HCT116 (cell line): ENCODE results near the gene IGSF3. TPM values are rescaled to one million over a fixed set of nuclear protein-coding genes. Genes with fewer than 3 reads are reported as not detected.

Experiments used
- ATAC-seq: fragments of 200-7000 bp; cut with Tn5 transposase; 2 replicates; pipeline ENCODE4 v1.9.1; 2020; ENCODE audit warnings: mild to moderate bottlenecking, moderate library complexity
- BruUV-seq: library from RNA; stranded (reverse); fragments of 400-500 nt; replicated peaks from 2 replicates; lab custom pipeline; 2021; lab: Mats Ljungman, UMichigan
- CTCF ChIA-PET: fragments of 300-600 bp; sonication (Branson Sonifier 250); formaldehyde crosslinking; loops from one replicate; lab custom pipeline; 2021; ENCODE audit warnings: antibody characterized with exemption; lab: Charles Lee
- POLR2A ChIA-PET: fragments of 300-600, 350-600 bp; sonication (Branson Sonifier 250); formaldehyde crosslinking; loops from one replicate; lab custom pipeline; 2021; ENCODE audit warnings: antibody characterized with exemption; lab: Charles Lee
- RAD21 ChIA-PET, 2 experiments: fragments of 300-600 bp; sonication (Branson Sonifier 250); formaldehyde crosslinking; loops; one replicate each; lab custom pipeline; 2023; ENCODE audit warnings: low total read pairs in 2 of 2; ENCODE audit not compliant: uncharacterized antibody in 2 of 2, unreplicated experiment in 2 of 2, low non-redundant PET in 1 of 2; lab: Charles Lee
- DNase-seq: peaks from one replicate; pipeline ENCODE4 v3.0.0-alpha.2; 2010; ENCODE audit warnings: low read depth, low spot score
- H2AFZ ChIP-seq: fragments of 200-600 bp; shearing (Covaris generic), sonication (generic); 2 replicates; pipeline ENCODE4 v1.6.1; 2017; ENCODE audit warnings: low read depth, mixed run types, mixed read lengths, antibody characterized with exemption, low read length; ENCODE audit not compliant: poor library complexity, severe bottlenecking
- H3K27ac ChIP-seq: 2 replicates; pipeline ENCODE4 v1.5.1; 2012; ENCODE audit warnings: low read depth, low read length
- H3K27me3 ChIP-seq: fragments of 200-600 bp; sonication (generic); 2 replicates; pipeline ENCODE4 v1.6.1; 2016; ENCODE audit warnings: mixed run types, low read length, mixed read lengths; ENCODE audit not compliant: insufficient read depth
- H3K36me3 ChIP-seq, 2 experiments: fragments of 200-500 bp in 1 of 2; fragments of 200-600 bp in 1 of 2; sonication (Bioruptor generic) in 1 of 2; sonication (generic) in 1 of 2; 2 replicates each; pipeline versions ENCODE4 v1.5.1 to v1.6.1; 2014 to 2016; ENCODE audit warnings: low read length in 2 of 2, inconsistent platforms in 1 of 2, mixed read lengths in 1 of 2, mixed run types in 1 of 2; ENCODE audit not compliant: insufficient read depth in 2 of 2, control insufficient read depth in 1 of 2
- H3K4me1 ChIP-seq, 2 experiments: fragments of 200-600 bp in 1 of 2; sonication (generic) in 1 of 2; 2 replicates each; pipeline versions ENCODE4 v1.5.1 to v1.6.1; 2012 to 2017; ENCODE audit warnings: low read length in 2 of 2, inconsistent platforms in 1 of 2, mild to moderate bottlenecking in 1 of 2, mixed read lengths in 1 of 2, mixed run types in 1 of 2, moderate library complexity in 1 of 2; ENCODE audit not compliant: insufficient read depth in 2 of 2, control insufficient read depth in 1 of 2
- H3K4me2 ChIP-seq: fragments of 200-600 bp; sonication (generic); 2 replicates; pipeline ENCODE4 v1.6.1; 2017; ENCODE audit warnings: mixed run types, low read length, mixed read lengths
- H3K4me3 ChIP-seq, 2 experiments: fragments of 200-600 bp in 1 of 2; sonication (generic) in 1 of 2; replicated peaks in 1 of 2; 2 replicates each; pipeline ENCODE4 v1.5.1; 2011 to 2016; ENCODE audit warnings: low read length in 2 of 2, control low read depth in 1 of 2, low read depth in 1 of 2, mild to moderate bottlenecking in 1 of 2, mixed read lengths in 1 of 2, mixed run types in 1 of 2
- H3K79me2 ChIP-seq: fragments of 200-600 bp; sonication (generic); 2 replicates; pipeline ENCODE4 v1.6.1; 2017; ENCODE audit warnings: mild to moderate bottlenecking, mixed run types, low read length, moderate library complexity, mixed read lengths; ENCODE audit not compliant: insufficient read depth
- H3K9ac ChIP-seq: fragments of 200-600 bp; sonication (generic); 2 replicates; pipeline ENCODE4 v1.6.1; 2016; ENCODE audit warnings: low read length, mixed read lengths
- H3K9me2 ChIP-seq: fragments of 200-600 bp; sonication (generic), shearing (Covaris generic); 2 replicates; pipeline ENCODE4 v1.6.1; 2017; ENCODE audit warnings: mixed run types, mild to moderate bottlenecking, moderate library complexity; ENCODE audit not compliant: insufficient read depth
- H3K9me3 ChIP-seq, 2 experiments: fragments of 200-500 bp in 1 of 2; fragments of 200-600 bp in 1 of 2; sonication (Bioruptor generic) in 1 of 2; sonication (generic) in 1 of 2; 2 replicates each; pipeline ENCODE4 v1.6.1; 2014 to 2017; ENCODE audit warnings: low read length in 2 of 2, mixed read lengths in 2 of 2, inconsistent platforms in 1 of 2, low read depth in 1 of 2, mild to moderate bottlenecking in 1 of 2, mixed run types in 1 of 2, moderate library complexity in 1 of 2; ENCODE audit not compliant: control insufficient read depth in 1 of 2, insufficient read depth in 1 of 2
- H4K20me1 ChIP-seq: fragments of 200-600 bp; sonication (generic), shearing (Covaris generic); 2 replicates; pipeline ENCODE4 v1.6.1; 2017; ENCODE audit warnings: mixed run types, mild to moderate bottlenecking, moderate library complexity; ENCODE audit not compliant: insufficient read depth
- CEBPB ChIP-seq: IDR thresholded peaks from 2 replicates; pipeline ENCODE4 v1.6.1; 2012; ENCODE audit warnings: low read depth
- CTCF ChIP-seq, 3 experiments: fragments of 200-600 bp in 1 of 3; sonication (generic) in 1 of 3; IDR thresholded peaks in 2 of 3; conservative IDR thresholded peaks in 1 of 3; 2 replicates each; pipeline ENCODE4 v1.5.1; 2012 to 2017; ENCODE audit warnings: low read depth in 2 of 3, low read length in 2 of 3, antibody characterized with exemption in 1 of 3, borderline replicate concordance in 1 of 3, control low read depth in 1 of 3, mild to moderate bottlenecking in 1 of 3, mixed read lengths in 1 of 3, mixed run types in 1 of 3, moderate library complexity in 1 of 3; ENCODE audit not compliant: insufficient read depth in 1 of 3
- EZH2phosphoT487 ChIP-seq: fragments of 200-600 bp; IDR thresholded peaks from 2 replicates; pipeline ENCODE4 v1.6.1; 2018; ENCODE audit warnings: antibody characterized with exemption, borderline replicate concordance
- POLR2A ChIP-seq: IDR thresholded peaks from 2 replicates; pipeline ENCODE4 v1.7.0; 2011; ENCODE audit warnings: borderline replicate concordance; ENCODE audit not compliant: insufficient read depth, insufficient read length; ENCODE audit errors: extremely low read depth
- RAD21 ChIP-seq: IDR thresholded peaks from 2 replicates; pipeline ENCODE4 v1.6.1; 2012; ENCODE audit warnings: low read depth, mild to moderate bottlenecking
- SIN3A ChIP-seq: IDR thresholded peaks from 2 replicates; pipeline ENCODE4 v1.6.1; 2012; ENCODE audit warnings: low read depth
- SP1 ChIP-seq: IDR thresholded peaks from 2 replicates; pipeline ENCODE4 v1.6.1; 2012; ENCODE audit warnings: low read depth
- TCF7L2 ChIP-seq: IDR thresholded peaks from 2 replicates; pipeline ENCODE4 v1.7.0; 2011; ENCODE audit warnings: borderline replicate concordance, inconsistent platforms; ENCODE audit not compliant: insufficient read depth, insufficient read length; ENCODE audit errors: extremely low read depth
- intact Hi-C: fragments of 100-400 bp; cut with micrococcal nuclease; formaldehyde crosslinking; loops from 2 replicates; pipeline ENCODE4 v1.10.0; 2022
- total RNA-seq: library from RNA; stranded (reverse); gene quantifications from one replicate; pipeline ENCODE4 v1.2.1, GENCODE V29; 2021; ENCODE audit not compliant: unreplicated experiment

The IGSF3 gene
- total RNA-seq, 1 experiment from 2014 or later = 18.6 TPM

- TF ChIP-seq TCF7L2 (no peak), SIN3A (no peak), RAD21 (no peak), SP1 (no peak)
Observed at GRCh38 chr1:116679091-116679827, 11.7 kb upstream of the IGSF3 start (continued).

DNA sequence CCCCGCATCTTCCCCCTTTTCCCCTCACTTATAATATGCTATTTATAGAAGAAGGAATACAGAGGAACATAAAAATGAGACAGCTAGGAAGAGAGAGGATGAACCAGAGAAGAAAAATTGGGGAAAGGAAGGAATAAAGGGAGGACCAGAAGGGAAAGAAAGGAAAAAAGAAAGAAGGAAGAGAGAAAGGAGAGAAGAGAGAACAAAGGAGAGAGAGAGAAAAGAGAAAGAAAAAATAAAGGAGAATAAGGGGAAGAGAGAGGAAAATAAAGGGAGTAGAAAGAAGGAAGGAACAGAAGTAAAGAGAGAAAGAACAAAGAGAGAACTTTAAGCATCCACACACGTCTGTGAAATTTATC is 11.2 kb upstream of the IGSF3 start:
- ChIA-PET RAD21 (no interaction called here), CTCF (interaction anchor here (1.0 kb wide), 2 partner anchors 11 to 104 kb away, joined by 3 to 5 read pairs; partner anchors contain the start of gene IGSF3), POLR2A (no interaction called here)
- no peaks in the 10 kb centered on the region for H3K9me3 ChIP-seq
- H3K27me3 ChIP-seq = no peaks in the 10 kb centered on the region
- TF ChIP-seq CEBPB (no peak), CTCF (IDR thresholded peaks at IDR 0.05 in 2 of 3, conservative IDR thresholded peaks at IDR 0.05 in 1 of 3; ENCODE audit: borderline replicate concordance in 1 of 3, insufficient read depth in 1 of 3, low read depth in 2 of 3, low read length in 2 of 3) (no peak), EZH2phosphoT487 (no peak), TCF7L2 (no peak), POLR2A (no peak)
- DNase-seq (no peak), ATAC-seq (no peak)
- intact Hi-C loops = no loop called here
- H3K79me2 ChIP-seq = no peaks in the 10 kb centered on the region
- H4K20me1 ChIP-seq = no peaks in the 10 kb centered on the region
- no peak overlapping the region for H3K9ac ChIP-seq
- no peaks in the 10 kb centered on the region for H3K4me1 ChIP-seq
- H3K4me2 ChIP-seq = no peak overlapping the region
- no peaks in the 10 kb centered on the region for H3K36me3 ChIP-seq
- no peak overlapping the region for H3K27ac ChIP-seq
- BruUV-seq = no TSS peak
- no peak overlapping the region for H2AFZ ChIP-seq
- no peaks in the 10 kb centered on the region for H3K9me2 ChIP-seq
- no peak overlapping the region for H3K4me3 ChIP-seq
